GM12865 (cell line): Measurements from ENCODE around the gene KCNIP3.

ENCODE experiments used
- DNase-seq: peaks from one replicate; pipeline ENCODE4 v3.0.0; 2010; ENCODE audit warnings: low read depth
- H3K4me3 ChIP-seq: 2 replicates; pipeline ENCODE4 v1.5.1; 2011; ENCODE audit warnings: mild to moderate bottlenecking, low read depth, low read length, control low read depth
- CTCF ChIP-seq: IDR thresholded peaks from 2 replicates; pipeline ENCODE4 v1.5.1; 2011; ENCODE audit warnings: low read length, control low read depth, low read depth, inconsistent platforms; ENCODE audit not compliant: insufficient read depth; ENCODE audit errors: missing control alignments

The KCNIP3 gene

GRCh38 chr2:95279435-95280035 lies 17.6 kb upstream of the KCNIP3 start:
- TF ChIP-seq CTCF = no peak
- no peak for DNase-seq
- H3K4me3 ChIP-seq = no peak overlapping the region

GRCh38 chr2:95281071-95281470 lies 16.1 kb upstream of the KCNIP3 start:
- TF ChIP-seq CTCF = no peak
- no peak overlapping the region for H3K4me3 ChIP-seq
- DNase-seq = no peak

- no peak overlapping the region for H3K4me3 ChIP-seq
- no peak for TF ChIP-seq CTCF
- DNase-seq = no peak
These were observed 15.4 kb upstream of the KCNIP3 start for GRCh38 chr2:95281786-95282185.

- no peak for DNase-seq
- TF ChIP-seq CTCF = no peak
- no peak overlapping the region for H3K4me3 ChIP-seq
These were observed 14.7 kb upstream of the KCNIP3 start for GRCh38 chr2:95282458-95282857.

- H3K4me3 ChIP-seq = no peak overlapping the region
- DNase-seq = no peak
- TF ChIP-seq CTCF = no peak
These were observed 13.6 kb upstream of the KCNIP3 start for GRCh38 chr2:95283562-95283961.

GRCh38 chr2:95284886-95285541 lies 12.1 kb upstream of the KCNIP3 start:
- no peak overlapping the region for H3K4me3 ChIP-seq
- no peak for TF ChIP-seq CTCF
- no peak for DNase-seq

- H3K4me3 ChIP-seq = no peak overlapping the region
- no peak for TF ChIP-seq CTCF
- no peak for DNase-seq
These were observed 11.6 kb upstream of the KCNIP3 start for GRCh38 chr2:95285542-95285932.
